ENCODE measurements around the gene BTK.

Gene BTK

DNA sequence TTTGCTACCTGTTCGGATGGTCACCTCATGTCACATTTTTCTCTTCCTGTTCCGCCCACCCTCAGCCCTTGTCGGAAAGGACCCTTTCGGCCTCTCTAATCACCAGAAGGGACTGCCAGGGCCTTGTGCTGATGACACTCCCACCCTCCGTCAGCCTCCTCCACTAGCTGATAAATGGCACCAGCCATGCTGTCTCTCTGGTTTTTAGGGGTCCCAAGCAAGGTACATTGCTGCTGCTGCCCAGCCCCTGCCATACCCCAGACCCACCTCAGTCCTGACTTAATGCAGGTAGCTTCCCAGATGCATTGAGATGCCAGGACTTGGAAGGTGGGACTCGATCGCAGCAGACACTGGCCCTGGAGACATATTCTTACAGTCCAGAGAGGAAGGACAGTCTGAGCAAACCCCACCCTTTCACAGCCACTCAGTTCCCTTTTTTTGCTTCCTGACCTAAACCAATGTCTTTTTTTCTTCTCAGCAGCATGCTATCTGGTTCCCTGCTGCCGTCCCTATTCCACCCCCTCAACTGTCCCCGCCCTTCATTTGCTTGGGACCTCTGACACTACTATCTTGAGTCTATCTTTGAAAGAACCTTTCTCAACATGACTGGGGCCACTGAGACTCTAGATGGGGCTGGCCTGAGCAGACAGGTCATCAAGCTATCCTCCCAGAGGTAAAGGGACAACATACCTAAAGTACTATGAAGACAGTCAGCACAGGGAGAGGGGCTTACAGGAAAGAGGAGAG is at the start of gene BTK:
Gene BTK, minus strand, starts transcription at position 397 of the 747 bp plus-strand sequence. CDS start 10,907 bp downstream, outside the sequence.
- TF ChIP-seq, protein P1, sequence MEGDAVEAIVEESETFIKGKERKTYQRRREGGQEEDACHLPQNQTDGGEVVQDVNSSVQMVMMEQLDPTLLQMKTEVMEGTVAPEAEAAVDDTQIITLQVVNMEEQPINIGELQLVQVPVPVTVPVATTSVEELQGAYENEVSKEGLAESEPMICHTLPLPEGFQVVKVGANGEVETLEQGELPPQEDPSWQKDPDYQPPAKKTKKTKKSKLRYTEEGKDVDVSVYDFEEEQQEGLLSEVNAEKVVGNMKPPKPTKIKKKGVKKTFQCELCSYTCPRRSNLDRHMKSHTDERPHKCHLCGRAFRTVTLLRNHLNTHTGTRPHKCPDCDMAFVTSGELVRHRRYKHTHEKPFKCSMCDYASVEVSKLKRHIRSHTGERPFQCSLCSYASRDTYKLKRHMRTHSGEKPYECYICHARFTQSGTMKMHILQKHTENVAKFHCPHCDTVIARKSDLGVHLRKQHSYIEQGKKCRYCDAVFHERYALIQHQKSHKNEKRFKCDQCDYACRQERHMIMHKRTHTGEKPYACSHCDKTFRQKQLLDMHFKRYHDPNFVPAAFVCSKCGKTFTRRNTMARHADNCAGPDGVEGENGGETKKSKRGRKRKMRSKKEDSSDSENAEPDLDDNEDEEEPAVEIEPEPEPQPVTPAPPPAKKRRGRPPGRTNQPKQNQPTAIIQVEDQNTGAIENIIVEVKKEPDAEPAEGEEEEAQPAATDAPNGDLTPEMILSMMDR (conservative IDR thresholded peaks at IDR 0.05; ENCODE audit: low read depth, low read length): no peak
- no peak for DNase-seq (ENCODE audit: low read depth)
- no peak within 1 kb of the TSS for H3K4me3 ChIP-seq (ENCODE audit: low read length)

DNA sequence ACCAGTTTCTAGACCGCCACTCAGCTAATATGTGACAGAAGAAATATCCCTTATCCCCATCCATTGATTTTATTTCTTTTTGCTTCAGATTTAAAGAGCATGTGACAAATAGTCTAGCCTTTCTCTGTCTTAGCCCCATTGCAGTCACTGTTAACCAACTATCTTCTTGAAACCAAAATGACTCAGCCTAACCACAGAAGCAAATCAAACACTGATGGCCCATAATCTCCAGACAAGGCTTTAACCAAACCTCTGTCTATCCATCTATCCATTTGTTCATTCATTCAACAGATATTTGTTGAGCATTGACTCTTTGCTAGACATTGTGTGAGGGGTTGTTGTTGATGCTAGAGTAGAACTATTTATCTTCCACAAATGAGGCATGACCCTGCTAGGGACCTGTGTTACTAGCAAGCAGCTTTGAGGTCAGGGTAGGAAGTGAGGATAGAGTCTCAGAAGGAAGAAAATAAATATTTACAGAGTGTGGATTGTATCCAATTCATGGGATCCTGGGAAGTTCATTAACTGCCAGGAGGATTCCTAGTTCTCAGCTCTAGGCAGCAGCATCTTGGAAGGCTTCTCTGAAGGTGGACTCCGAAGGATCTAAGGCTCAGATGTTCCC is 44.6 kb upstream of the BTK start:
- no peak for DNase-seq (ENCODE audit: low read depth)
- TF ChIP-seq, protein P1 (conservative IDR thresholded peaks at IDR 0.05; ENCODE audit: low read depth, low read length): no peak
- no peak overlapping the region for H3K4me3 ChIP-seq (ENCODE audit: low read length)

DNA sequence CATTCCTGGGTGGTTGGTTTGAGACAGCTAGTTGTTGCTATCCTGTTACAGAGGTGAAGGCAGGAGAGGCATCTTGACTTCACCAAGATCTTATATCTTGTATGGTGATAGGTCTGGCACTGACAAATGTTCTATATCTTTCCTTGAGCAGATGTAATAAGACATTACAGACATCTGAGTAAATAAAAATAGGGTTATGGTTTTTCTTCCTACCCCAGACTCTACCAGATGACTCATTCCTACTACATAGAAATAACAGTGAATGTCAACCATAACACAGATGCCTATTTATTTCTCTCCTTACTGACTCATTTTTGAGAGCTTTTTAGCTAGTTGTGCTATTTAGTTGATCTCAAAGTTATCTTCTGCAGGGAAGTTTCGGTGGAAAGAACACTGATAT is 43.9 kb upstream of the BTK start:
- DNase-seq (ENCODE audit: low read depth): no peak
- TF ChIP-seq, protein P1 (conservative IDR thresholded peaks at IDR 0.05; ENCODE audit: low read depth, low read length): no peak
- no peak overlapping the region for H3K4me3 ChIP-seq (ENCODE audit: low read length)

DNA sequence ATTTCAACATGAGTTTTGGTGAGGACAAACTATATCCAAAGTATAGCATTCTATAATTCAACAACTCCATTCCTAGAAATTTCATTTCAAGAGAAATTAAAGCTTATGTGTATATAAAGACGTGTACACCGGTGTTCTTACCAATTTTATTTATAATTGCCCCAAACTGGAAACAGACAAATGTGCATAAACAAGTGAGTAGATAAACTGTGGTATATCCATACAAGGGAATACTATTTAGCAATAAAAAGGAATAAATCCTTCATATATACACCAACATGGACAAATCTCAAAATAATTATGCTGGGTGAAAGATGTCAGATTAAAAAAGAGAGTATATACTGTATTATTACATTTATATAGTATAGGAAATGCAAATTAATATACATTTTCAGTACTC is 42.0 kb upstream of the BTK start:
- TF ChIP-seq, protein P1 (conservative IDR thresholded peaks at IDR 0.05; ENCODE audit: low read depth, low read length): no peak
- no peak for DNase-seq (ENCODE audit: low read depth)
- H3K4me3 ChIP-seq (ENCODE audit: low read length): no peak overlapping the region

DNA sequence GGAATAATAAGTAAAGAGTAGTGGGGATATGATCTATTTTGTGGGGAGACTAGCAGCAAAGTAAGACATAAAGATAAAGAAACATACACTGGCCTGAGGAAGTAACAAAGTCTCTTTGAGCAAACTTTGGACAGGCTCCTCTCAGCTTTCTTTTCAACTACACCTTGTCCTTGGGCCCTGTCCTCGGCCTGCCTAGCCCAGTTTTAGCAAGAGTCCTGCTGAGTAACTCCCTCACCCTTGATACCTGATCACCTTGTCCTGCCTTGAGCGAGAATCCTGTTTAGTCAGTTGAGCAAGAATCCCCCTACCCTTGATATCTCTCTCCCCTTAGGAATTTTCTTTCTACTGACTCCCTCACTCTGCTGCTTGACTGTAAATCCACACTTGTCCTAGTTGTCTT is 33.5 kb upstream of the BTK start:
- TF ChIP-seq, protein P1 (conservative IDR thresholded peaks at IDR 0.05; ENCODE audit: low read depth, low read length): no peak

DNA sequence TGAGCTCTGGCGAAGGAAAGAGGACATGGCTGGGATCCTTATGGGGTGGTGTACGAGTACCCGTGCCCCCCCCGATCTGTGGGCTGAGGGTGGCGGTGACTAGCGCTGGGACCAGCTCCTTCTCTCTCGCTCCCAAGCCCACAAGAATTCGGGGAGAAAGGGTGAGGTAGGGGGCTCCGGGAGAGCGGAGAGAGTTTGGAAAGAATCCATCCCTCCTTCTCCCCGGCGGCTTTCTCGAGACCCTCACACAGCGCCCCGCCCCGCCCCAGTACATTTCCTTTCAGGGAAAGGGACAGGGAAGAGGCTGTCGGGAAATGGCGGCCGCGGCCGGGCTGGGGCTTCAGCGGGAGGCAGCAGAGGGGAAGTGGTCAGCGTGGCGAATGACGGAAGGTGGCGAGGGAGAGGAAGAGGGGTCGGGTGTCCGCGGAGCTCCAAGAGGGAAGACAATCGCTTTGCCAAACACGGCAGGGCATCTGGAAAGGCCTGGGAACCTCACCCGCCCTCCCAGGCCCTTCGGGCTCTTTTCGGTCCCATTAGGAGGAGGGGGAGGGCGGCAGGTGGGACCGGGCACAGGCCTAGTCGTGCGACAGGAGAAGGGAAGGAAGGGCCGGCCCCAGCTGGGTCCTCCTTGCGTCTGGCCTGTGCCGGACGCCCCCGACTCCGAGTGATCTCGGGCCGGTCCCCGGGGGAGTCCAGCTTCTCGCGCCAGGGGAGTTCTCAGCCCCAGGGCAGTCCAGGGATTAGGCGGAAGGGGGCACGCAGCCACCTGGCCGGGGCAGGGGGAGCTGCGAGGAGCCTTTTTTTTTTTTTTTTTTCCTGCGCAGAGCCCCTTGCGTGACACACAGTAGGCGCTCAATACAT is 32.2 kb upstream of the BTK start:
- H3K4me3 ChIP-seq (ENCODE audit: low read length): peak overlapping the region; percentile 59
- no peak for DNase-seq (ENCODE audit: low read depth)
- TF ChIP-seq, protein P1 (conservative IDR thresholded peaks at IDR 0.05; ENCODE audit: low read depth, low read length): no peak

More for the DNA sequence above, 33.5 kb upstream of the BTK start:
- H3K4me3 ChIP-seq (ENCODE audit: low read length): no peak overlapping the region
- DNase-seq (ENCODE audit: low read depth): no peak
